T-helper 2 cell treated with Interferon-gamma antibody and Interleukin-4, amounts not matched to agents 5 μg/mL and 100 μg/mL, for 36 hours (primary cell): ENCODE measurements around the gene RARB.

ENCODE experiments used
- DNase-seq: peaks from one replicate; pipeline ENCODE4 v3.0.0; 2021; ENCODE audit warnings: low spot score
- H3K27ac Mint-ChIP-seq: one replicate; pipeline ENCODE4 v1.8.0; 2021; ENCODE audit warnings: mild to moderate bottlenecking, mixed read lengths
- H3K27me3 Mint-ChIP-seq: one replicate; pipeline ENCODE4 v1.8.0; 2021; ENCODE audit warnings: low read depth, mixed read lengths
- H3K36me3 Mint-ChIP-seq: one replicate; pipeline ENCODE4 v1.8.0; 2021; ENCODE audit warnings: low read depth, mixed read lengths
- H3K4me1 Mint-ChIP-seq: one replicate; pipeline ENCODE4 v1.8.0; 2021; ENCODE audit warnings: low read depth, mixed read lengths
- H3K4me3 Mint-ChIP-seq: one replicate; pipeline ENCODE4 v1.8.0; 2022; ENCODE audit warnings: mild to moderate bottlenecking, moderate library complexity, mixed read lengths
- H3K9me3 Mint-ChIP-seq: one replicate; pipeline ENCODE4 v1.8.0; 2021; ENCODE audit warnings: mixed read lengths

Gene RARB

GRCh38 chr3:25405335-25405734 is 22.7 kb upstream of the RARB start:
- H3K4me1 Mint-ChIP-seq: no peaks in the 10 kb centered on the region
- H3K27ac Mint-ChIP-seq: no peak overlapping the region
- no peaks in the 10 kb centered on the region for H3K36me3 Mint-ChIP-seq
- DNase-seq: no peak
- H3K9me3 Mint-ChIP-seq: peaks cover 3% of the 10 kb centered on the region
- H3K4me3 Mint-ChIP-seq: no peak overlapping the region
- H3K27me3 Mint-ChIP-seq: no peaks in the 10 kb centered on the region

- DNase-seq: no peak
- Mint-ChIP-seq H3K4me1 (no peaks in the 10 kb centered on the region), H3K27me3 (no peaks in the 10 kb centered on the region), H3K4me3 (no peak overlapping the region), H3K36me3 (no peaks in the 10 kb centered on the region), H3K27ac (no peak overlapping the region), H3K9me3 (no peaks in the 10 kb centered on the region)
Measured at GRCh38 chr3:25410703-25411102, 17.4 kb upstream of the RARB start.

GRCh38 chr3:25412269-25412668 is 15.8 kb upstream of the RARB start:
- Mint-ChIP-seq H3K36me3 (no peaks in the 10 kb centered on the region), H3K4me1 (no peaks in the 10 kb centered on the region), H3K9me3 (no peaks in the 10 kb centered on the region), H3K4me3 (no peak overlapping the region), H3K27me3 (no peaks in the 10 kb centered on the region), H3K27ac (no peak overlapping the region)
- DNase-seq: no peak

- Mint-ChIP-seq H3K9me3 (no peaks in the 10 kb centered on the region), H3K4me3 (no peak overlapping the region), H3K27me3 (no peaks in the 10 kb centered on the region), H3K4me1 (no peaks in the 10 kb centered on the region), H3K27ac (no peak overlapping the region), H3K36me3 (no peaks in the 10 kb centered on the region)
- DNase-seq: no peak
Measured at GRCh38 chr3:25416176-25416575, 11.9 kb upstream of the RARB start.

GRCh38 chr3:25418596-25418995 is 9.5 kb upstream of the RARB start:
- no peaks in the 10 kb centered on the region for H3K36me3 Mint-ChIP-seq
- no peaks in the 10 kb centered on the region for H3K4me1 Mint-ChIP-seq
- no peak for DNase-seq
- no peaks in the 10 kb centered on the region for H3K27me3 Mint-ChIP-seq
- H3K27ac Mint-ChIP-seq: no peak overlapping the region
- no peak overlapping the region for H3K4me3 Mint-ChIP-seq
- no peaks in the 10 kb centered on the region for H3K9me3 Mint-ChIP-seq

GRCh38 chr3:25419251-25419650 is 8.8 kb upstream of the RARB start:
- H3K4me3 Mint-ChIP-seq: no peak overlapping the region
- no peaks in the 10 kb centered on the region for H3K9me3 Mint-ChIP-seq
- H3K27me3 Mint-ChIP-seq: no peaks in the 10 kb centered on the region
- H3K4me1 Mint-ChIP-seq: no peaks in the 10 kb centered on the region
- no peak for DNase-seq
- no peak overlapping the region for H3K27ac Mint-ChIP-seq
- H3K36me3 Mint-ChIP-seq: no peaks in the 10 kb centered on the region

GRCh38 chr3:25420147-25420546 is 7.9 kb upstream of the RARB start:
- no peaks in the 10 kb centered on the region for H3K4me1 Mint-ChIP-seq
- no peaks in the 10 kb centered on the region for H3K36me3 Mint-ChIP-seq
- no peak for DNase-seq
- H3K27me3 Mint-ChIP-seq: peaks cover 2% of the 10 kb centered on the region
- H3K4me3 Mint-ChIP-seq: no peak overlapping the region
- no peaks in the 10 kb centered on the region for H3K9me3 Mint-ChIP-seq
- no peak overlapping the region for H3K27ac Mint-ChIP-seq

- Mint-ChIP-seq H3K27ac (no peak overlapping the region), H3K36me3 (no peaks in the 10 kb centered on the region), H3K27me3 (peaks cover 7% of the 10 kb centered on the region), H3K9me3 (no peaks in the 10 kb centered on the region), H3K4me1 (no peaks in the 10 kb centered on the region), H3K4me3 (no peak overlapping the region)
- DNase-seq: no peak
Measured at GRCh38 chr3:25420885-25421284, 7.2 kb upstream of the RARB start.

- Mint-ChIP-seq H3K9me3 (no peaks in the 10 kb centered on the region), H3K4me1 (no peaks in the 10 kb centered on the region), H3K27me3 (peaks cover 10% of the 10 kb centered on the region), H3K27ac (no peak overlapping the region), H3K36me3 (no peaks in the 10 kb centered on the region), H3K4me3 (no peak overlapping the region)
- DNase-seq: no peak
Measured at GRCh38 chr3:25421747-25422146, 6.3 kb upstream of the RARB start.

GRCh38 chr3:25423780-25424588 is 4.1 kb upstream of the RARB start:
- no peak overlapping the region for H3K4me3 Mint-ChIP-seq
- no peak overlapping the region for H3K27ac Mint-ChIP-seq
- H3K36me3 Mint-ChIP-seq: peaks cover 2% of the 10 kb centered on the region
- peaks cover 32% of the 10 kb centered on the region for H3K27me3 Mint-ChIP-seq
- H3K4me1 Mint-ChIP-seq: peaks cover 5% of the 10 kb centered on the region
- H3K9me3 Mint-ChIP-seq: no peaks in the 10 kb centered on the region
- no peak for DNase-seq

GRCh38 chr3:25424614-25425013 is 3.4 kb upstream of the RARB start:
- no peak overlapping the region for H3K27ac Mint-ChIP-seq
- H3K27me3 Mint-ChIP-seq: peaks cover 37% of the 10 kb centered on the region
- peaks cover 5% of the 10 kb centered on the region for H3K4me1 Mint-ChIP-seq
- DNase-seq: no peak
- H3K36me3 Mint-ChIP-seq: peaks cover 2% of the 10 kb centered on the region
- no peaks in the 10 kb centered on the region for H3K9me3 Mint-ChIP-seq
- H3K4me3 Mint-ChIP-seq: no peak overlapping the region

GRCh38 chr3:25426408-25426807 is 1.7 kb upstream of the RARB start:
- Mint-ChIP-seq H3K27me3 (peaks cover 46% of the 10 kb centered on the region), H3K4me1 (peaks cover 5% of the 10 kb centered on the region), H3K9me3 (no peaks in the 10 kb centered on the region), H3K4me3 (no peak overlapping the region), H3K36me3 (peaks cover 2% of the 10 kb centered on the region), H3K27ac (no peak overlapping the region)
- DNase-seq: no peak

GRCh38 chr3:25427155-25427554 is 908 bp upstream of the RARB start:
- peaks cover 5% of the 10 kb centered on the region for H3K4me1 Mint-ChIP-seq
- H3K9me3 Mint-ChIP-seq: no peaks in the 10 kb centered on the region
- peaks cover 2% of the 10 kb centered on the region for H3K36me3 Mint-ChIP-seq
- peaks cover 49% of the 10 kb centered on the region for H3K27me3 Mint-ChIP-seq
- no peak for DNase-seq
- H3K4me3 Mint-ChIP-seq: no peak overlapping the region
- H3K27ac Mint-ChIP-seq: no peak overlapping the region

- no peak overlapping the region for H3K4me3 Mint-ChIP-seq
Measured at GRCh38 chr3:25427563-25427941, 511 bp upstream of the RARB start.

GRCh38 chr3:25428789-25429335 is 799 bp downstream of the RARB start:
- H3K27ac Mint-ChIP-seq: no peak overlapping the region
- peaks cover 5% of the 10 kb centered on the region for H3K4me1 Mint-ChIP-seq
- peaks cover 49% of the 10 kb centered on the region for H3K27me3 Mint-ChIP-seq
- no peak overlapping the region for H3K4me3 Mint-ChIP-seq
- DNase-seq: no peak
- no peaks in the 10 kb centered on the region for H3K9me3 Mint-ChIP-seq
- peaks cover 2% of the 10 kb centered on the region for H3K36me3 Mint-ChIP-seq

More at GRCh38 chr3:25427563-25427941, 511 bp upstream of the RARB start:
- DNase-seq: no peak
- Mint-ChIP-seq H3K27me3 (peaks cover 49% of the 10 kb centered on the region), H3K9me3 (no peaks in the 10 kb centered on the region), H3K4me1 (peaks cover 5% of the 10 kb centered on the region), H3K27ac (no peak overlapping the region), H3K36me3 (peaks cover 2% of the 10 kb centered on the region)
